Skin of body (tissue), 2 donors: Measurements from ENCODE around the gene NEK11. TPM values are rescaled to one million over a fixed set of nuclear protein-coding genes. Genes with fewer than 3 reads are reported as not detected.
"Not testable (repeated sequence)": the region's sequence is repeated elsewhere in the genome, so short reads cannot be mapped to it uniquely, and the experiment has no call there.

Experiments used
- DNase-seq: peaks from one replicate; lab custom pipeline; 2025; lab: John Stamatoyannopoulos, UW
- total RNA-seq: library from RNA; depleted of rRNA; stranded (reverse); fragments of >200 nt; gene quantifications from one replicate; pipeline ENCODE4 v1.2.3, GENCODE V29; 2014

The NEK11 gene
- total RNA-seq, 1 donor from 2014 or later, result 14.9 TPM

- DNase-seq, result no peak
Measured at GRCh38 chr3:131356006-131356595, 329.4 kb downstream of the NEK11 start.

- DNase-seq, result no peak
Measured at GRCh38 chr3:131357275-131357674, 330.6 kb downstream of the NEK11 start.

- no peak for DNase-seq
Measured at GRCh38 chr3:131360191-131360755, 333.6 kb downstream of the NEK11 start.

GRCh38 chr3:131361066-131361463 lies 334.4 kb downstream of the NEK11 start:
- not testable (repeated sequence) for DNase-seq

GRCh38 chr3:131361464-131362421 lies 335.1 kb downstream of the NEK11 start:
- DNase-seq, result no peak

- DNase-seq, result no peak
Measured at GRCh38 chr3:131363275-131363674, 336.6 kb downstream of the NEK11 start.

- no peak for DNase-seq
Measured at GRCh38 chr3:131370935-131371687, 344.4 kb downstream of the NEK11 start.

- DNase-seq, result no peak
Measured at GRCh38 chr3:131371688-131372066, 345.0 kb downstream of the NEK11 start.

- DNase-seq, result no peak
Measured at GRCh38 chr3:131374741-131375140, 348.1 kb downstream of the NEK11 start.

GRCh38 chr3:131380821-131381444 lies 354.3 kb downstream of the NEK11 start:
- DNase-seq, result not testable (repeated sequence)

- DNase-seq, result peak; percentile 93
Measured at GRCh38 chr3:131381445-131382291, 355.0 kb downstream of the NEK11 start, which contains the start of gene NUDT16. Gene NUDT16, plus strand, starts transcription at chr3:131381774. Its CDS starts 31 bp downstream, at chr3:131381805.

- no peak for DNase-seq
Measured at GRCh38 chr3:131386429-131387165, 359.9 kb downstream of the NEK11 start.

- no peak for DNase-seq
Measured at GRCh38 chr3:131387796-131388489, 361.3 kb downstream of the NEK11 start.

- no peak for DNase-seq
Measured at GRCh38 chr3:131388490-131388799, 361.8 kb downstream of the NEK11 start.

- no peak for DNase-seq
Measured at GRCh38 chr3:131390331-131390730, 363.7 kb downstream of the NEK11 start.

GRCh38 chr3:131393051-131393450 lies 366.4 kb downstream of the NEK11 start:
- DNase-seq, result peak; percentile 24

GRCh38 chr3:131393868-131394267 lies 367.2 kb downstream of the NEK11 start:
- DNase-seq, result peak; percentile 37

GRCh38 chr3:131394400-131394799 lies 367.7 kb downstream of the NEK11 start:
- DNase-seq, result no peak

- DNase-seq, result peak; percentile 89
Measured at GRCh38 chr3:131396170-131396569, 369.5 kb downstream of the NEK11 start.
